ENCODE data around the gene KIF1C. TPM values are rescaled to one million over a fixed set of nuclear protein-coding genes. Genes with fewer than 3 reads are reported as not detected.

The KIF1C gene
- total RNA-seq, 4 donors from 2014 or later, result 91.4 to 141 (median 116) TPM

GRCh38 chr17:4973256-4974114 lies 24.3 kb upstream of the KIF1C start:
- Histone ChIP-seq H3K27me3 (no peaks in the 10 kb centered on the region), H3K9me3 (no peaks in the 10 kb centered on the region), H3K4me1 (peaks cover 0 to 18% (median 5%) of the 10 kb centered on the region in 4 donors), H3K4me3 (no peak overlapping the region), H3K27ac (no peak overlapping the region), H3K36me3 (peaks cover 0 to 62% (median 0%) of the 10 kb centered on the region in 3 donors)
- no peak for TF ChIP-seq CTCF (IDR thresholded peaks at IDR 0.05)
- TF ChIP-seq POLR2A (IDR thresholded peaks at IDR 0.05), result no peak
- DNase-seq, result no peak

- H3K4me1 ChIP-seq, result peaks cover 0 to 11% (median 0%) of the 10 kb centered on the region in 4 donors
- H3K4me3 ChIP-seq, result no peak overlapping the region
- H3K36me3 ChIP-seq, result peaks cover 0 to 70% (median 0%) of the 10 kb centered on the region in 3 donors
- TF ChIP-seq POLR2A (IDR thresholded peaks at IDR 0.05) (no peak), CTCF (IDR thresholded peaks at IDR 0.05) (no peak)
- no peak for DNase-seq
- H3K27ac ChIP-seq, result no peak overlapping the region
- no peaks in the 10 kb centered on the region for H3K27me3 ChIP-seq
- no peaks in the 10 kb centered on the region for H3K9me3 ChIP-seq
Measured at GRCh38 chr17:4974115-4974670, 23.6 kb upstream of the KIF1C start.

GRCh38 chr17:4978726-4979125 lies 19.0 kb upstream of the KIF1C start:
- peaks cover 0 to 74% (median 0%) of the 10 kb centered on the region in 3 donors for H3K36me3 ChIP-seq
- H3K4me1 ChIP-seq, result peaks cover 0 to 10% (median 2%) of the 10 kb centered on the region in 4 donors
- no peaks in the 10 kb centered on the region for H3K27me3 ChIP-seq
- no peak overlapping the region for H3K4me3 ChIP-seq
- no peak for TF ChIP-seq CTCF (IDR thresholded peaks at IDR 0.05)
- no peak for TF ChIP-seq POLR2A (IDR thresholded peaks at IDR 0.05)
- H3K27ac ChIP-seq, result peak overlapping the region in 1 of 4 donors; percentile 36
- no peaks in the 10 kb centered on the region for H3K9me3 ChIP-seq
- DNase-seq, result no peak

GRCh38 chr17:4980644-4981216 lies 17.0 kb upstream of the KIF1C start:
- DNase-seq, result peak in 1 of 3 donors; percentile 35
- peaks cover 0 to 76% (median 0%) of the 10 kb centered on the region in 3 donors for H3K36me3 ChIP-seq

More at GRCh38 chr17:4980644-4981216, 17.0 kb upstream of the KIF1C start:
- TF ChIP-seq POLR2A (IDR thresholded peaks at IDR 0.05), result no peak
- TF ChIP-seq CTCF (IDR thresholded peaks at IDR 0.05), result peak; percentile 71 to 89 (median 85)
- Histone ChIP-seq H3K27me3 (no peaks in the 10 kb centered on the region), H3K4me3 (no peak overlapping the region), H3K4me1 (peaks cover 0 to 11% (median 2%) of the 10 kb centered on the region in 4 donors), H3K9me3 (no peaks in the 10 kb centered on the region), H3K27ac (peak overlapping the region in 1 of 4 donors; percentile 11)
